Measurements from ENCODE around the gene BIVM. TPM values are rescaled to one million over a fixed set of nuclear protein-coding genes. Genes with fewer than 3 reads are reported as not detected.
A peak's percentile ranks its signal among the peaks of the same experiment; 100 is the strongest.

Gene BIVM
- total RNA-seq, 2 experiments from 2014 or later, result 9.7 to 11.6 TPM

GRCh38 chr13:102815788-102816187 lies 16.9 kb downstream of the BIVM start:
- H3K4me3 Mint-ChIP-seq, result no peak overlapping the region
- intact Hi-C loops (cut with DNase I, micrococcal nuclease), result no loop called here
- peaks cover 2% of the 10 kb centered on the region for H3K9me3 Mint-ChIP-seq (ENCODE audit: low read depth)
- DNase-seq (no peak), ATAC-seq (no peak)
- POLR2A ChIA-PET, result no interaction called here
- CTCF ChIA-PET, result interaction anchor here (1.4 kb wide), 1 partner anchor 11 kb away, joined by 3 read pairs; no protein-coding TSS in a partner anchor
- H3K27ac Mint-ChIP-seq, result no peak overlapping the region
- peaks cover 32% of the 10 kb centered on the region for H3K36me3 Mint-ChIP-seq (ENCODE audit: low read depth)
- H3K27me3 Mint-ChIP-seq, result no peaks in the 10 kb centered on the region
- peaks cover 16% of the 10 kb centered on the region for H3K4me1 Mint-ChIP-seq

DNA sequence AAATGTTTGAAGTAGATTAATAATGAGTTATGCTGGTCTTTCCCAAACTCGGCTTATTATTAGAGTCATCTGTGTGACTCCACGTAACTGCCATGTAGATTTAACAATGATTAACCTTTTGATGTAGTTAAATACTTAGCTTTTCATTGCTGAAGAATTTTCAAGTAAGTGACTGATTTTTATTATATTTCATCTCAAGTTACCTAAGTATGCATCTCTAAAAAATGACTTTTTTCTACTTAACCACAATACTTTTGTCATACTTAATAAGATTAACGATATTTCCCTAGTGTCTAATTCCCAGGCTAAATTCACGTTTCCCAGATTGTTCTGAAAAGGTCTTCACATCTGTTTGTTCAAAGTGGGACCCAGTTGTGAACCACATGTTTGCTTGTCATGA lies 17.8 kb downstream of the BIVM start:
- ChIA-PET POLR2A (no interaction called here), CTCF (no interaction called here)
- peaks cover 25% of the 10 kb centered on the region for H3K36me3 Mint-ChIP-seq (ENCODE audit: low read depth)
- intact Hi-C loops (cut with DNase I, micrococcal nuclease), result no loop called here
- DNase-seq, result no peak
- peaks cover 16% of the 10 kb centered on the region for H3K4me1 Mint-ChIP-seq
- no peak overlapping the region for H3K4me3 Mint-ChIP-seq
- H3K9me3 Mint-ChIP-seq (ENCODE audit: low read depth), result no peaks in the 10 kb centered on the region
- no peak overlapping the region for H3K27ac Mint-ChIP-seq
- no peaks in the 10 kb centered on the region for H3K27me3 Mint-ChIP-seq
- no peak for ATAC-seq

DNA sequence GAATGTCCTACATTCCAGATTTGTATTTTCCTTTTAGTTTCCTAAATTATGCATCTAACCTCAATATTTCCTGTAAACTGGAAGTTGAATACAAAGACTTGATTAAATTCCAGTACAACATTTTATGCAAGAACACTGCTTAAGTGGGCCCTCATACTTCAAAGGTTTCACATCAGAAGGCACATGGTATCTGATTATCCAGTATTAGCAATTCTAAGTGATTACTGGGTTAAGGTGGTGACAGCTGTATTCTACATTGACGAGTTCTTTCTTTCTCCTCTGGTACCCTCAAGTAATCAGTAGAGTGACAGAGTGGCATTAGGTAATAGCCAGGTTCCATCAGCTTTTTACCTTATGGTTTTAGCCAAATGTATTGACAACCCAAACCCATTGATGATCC lies 18.3 kb downstream of the BIVM start:
- H3K4me1 Mint-ChIP-seq, result peaks cover 15% of the 10 kb centered on the region
- peaks cover 25% of the 10 kb centered on the region for H3K36me3 Mint-ChIP-seq (ENCODE audit: low read depth)
- intact Hi-C loops (cut with DNase I, micrococcal nuclease), result no loop called here
- H3K4me3 Mint-ChIP-seq, result no peak overlapping the region
- H3K27ac Mint-ChIP-seq, result no peak overlapping the region
- POLR2A ChIA-PET, result no interaction called here
- H3K9me3 Mint-ChIP-seq (ENCODE audit: low read depth), result no peaks in the 10 kb centered on the region
- CTCF ChIA-PET, result no interaction called here
- H3K27me3 Mint-ChIP-seq, result no peaks in the 10 kb centered on the region
- ATAC-seq (no peak), DNase-seq (no peak)

DNA sequence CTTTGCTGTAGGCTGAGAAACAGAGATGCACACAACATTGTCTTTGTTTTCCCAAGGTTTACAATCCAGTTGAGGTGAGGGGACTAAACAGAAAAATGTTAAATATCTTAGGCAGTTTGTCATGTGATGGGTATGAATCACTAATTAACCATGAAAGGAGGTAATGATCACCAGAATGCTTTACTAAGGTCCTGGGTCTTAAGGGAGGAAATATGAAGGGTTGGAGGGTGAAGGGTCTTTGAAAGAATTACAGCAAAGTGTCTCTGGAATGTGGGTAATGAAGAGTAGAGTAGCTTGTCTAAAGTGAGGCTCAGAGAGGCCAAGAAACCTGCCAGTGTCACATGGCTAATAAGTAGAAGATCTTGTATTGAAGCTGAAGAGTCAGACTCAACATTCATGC lies 19.0 kb downstream of the BIVM start:
- ChIA-PET POLR2A (no interaction called here), CTCF (no interaction called here)
- intact Hi-C loops (cut with DNase I, micrococcal nuclease), result no loop called here
- no peak overlapping the region for H3K4me3 Mint-ChIP-seq
- H3K9me3 Mint-ChIP-seq (ENCODE audit: low read depth), result no peaks in the 10 kb centered on the region
- ATAC-seq, result no peak
- no peak overlapping the region for H3K27ac Mint-ChIP-seq
- no peaks in the 10 kb centered on the region for H3K27me3 Mint-ChIP-seq
- H3K36me3 Mint-ChIP-seq (ENCODE audit: low read depth), result peaks cover 29% of the 10 kb centered on the region
- H3K4me1 Mint-ChIP-seq, result peaks cover 11% of the 10 kb centered on the region
- no peak for DNase-seq

DNA sequence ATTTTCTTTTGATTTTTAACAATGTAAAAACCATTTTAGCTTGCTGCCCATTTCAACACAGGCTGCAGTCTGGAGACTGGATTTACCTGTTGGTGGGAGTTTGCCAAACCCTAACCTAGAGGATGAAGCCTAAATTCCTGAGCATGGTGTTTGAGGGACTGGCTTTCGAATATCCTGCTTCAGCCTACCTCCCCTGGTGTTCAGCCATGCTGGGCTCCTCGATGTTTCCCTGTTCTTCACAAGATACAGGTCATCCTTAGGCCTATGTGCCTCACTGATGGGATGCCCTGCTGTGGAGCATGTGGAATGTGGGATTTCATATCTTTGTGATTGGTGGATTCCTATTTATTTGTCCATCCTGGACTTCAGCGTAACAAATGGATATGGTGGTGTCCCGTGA lies 26.5 kb downstream of the BIVM start:
- no peak overlapping the region for H3K27ac Mint-ChIP-seq

GRCh38 chr13:102825921-102826706 lies 27.2 kb downstream of the BIVM start:
- Mint-ChIP-seq H3K27ac (no peak overlapping the region), H3K9me3 (ENCODE audit: low read depth) (no peaks in the 10 kb centered on the region), H3K4me3 (no peak overlapping the region), H3K4me1 (no peaks in the 10 kb centered on the region), H3K36me3 (ENCODE audit: low read depth) (peaks cover 23% of the 10 kb centered on the region), H3K27me3 (no peaks in the 10 kb centered on the region)
- intact Hi-C loops (cut with DNase I, micrococcal nuclease), result no loop called here
- no peak for DNase-seq
- POLR2A ChIA-PET, result no interaction called here
- ATAC-seq, result no peak
- CTCF ChIA-PET, result interaction anchor here (1.0 kb wide), 1 partner anchor 10 kb away, joined by 3 read pairs; no protein-coding TSS in a partner anchor

More for the DNA sequence above, 26.5 kb downstream of the BIVM start:
- Mint-ChIP-seq H3K27me3 (no peaks in the 10 kb centered on the region), H3K9me3 (ENCODE audit: low read depth) (no peaks in the 10 kb centered on the region), H3K4me1 (no peaks in the 10 kb centered on the region), H3K36me3 (ENCODE audit: low read depth) (peaks cover 23% of the 10 kb centered on the region), H3K4me3 (no peak overlapping the region)
- intact Hi-C loops (cut with DNase I, micrococcal nuclease), result no loop called here
- ChIA-PET POLR2A (no interaction called here), CTCF (no interaction called here)
- DNase-seq, result no peak
- ATAC-seq, result no peak

DNA sequence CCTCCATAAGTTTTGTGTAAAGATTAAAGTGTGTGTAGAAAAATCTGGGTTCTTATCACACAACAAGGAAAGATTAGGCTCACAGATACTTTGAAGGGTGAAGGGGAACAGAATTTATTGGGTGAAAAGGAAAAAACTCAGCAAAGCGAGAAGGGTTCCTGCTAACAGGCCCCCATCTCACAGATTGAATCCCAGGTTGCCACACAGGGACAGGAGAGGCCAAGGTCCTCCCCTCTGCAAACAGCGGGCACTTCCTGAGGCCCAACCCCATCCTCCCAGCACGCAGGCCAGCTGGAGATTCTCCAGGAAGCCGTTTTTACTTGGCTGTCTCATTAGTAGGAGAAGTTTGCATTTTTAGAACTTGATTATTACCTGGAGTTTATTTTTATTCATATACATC lies 31.7 kb downstream of the BIVM start:
- intact Hi-C loops (cut with DNase I, micrococcal nuclease), result no loop called here
- H3K36me3 Mint-ChIP-seq (ENCODE audit: low read depth), result peaks cover 14% of the 10 kb centered on the region
- POLR2A ChIA-PET, result no interaction called here
- H3K4me1 Mint-ChIP-seq, result no peaks in the 10 kb centered on the region
- H3K27me3 Mint-ChIP-seq, result no peaks in the 10 kb centered on the region
- no peak for ATAC-seq
- no peak overlapping the region for H3K27ac Mint-ChIP-seq
- CTCF ChIA-PET, result no interaction called here
- no peak for DNase-seq
- no peaks in the 10 kb centered on the region for H3K9me3 Mint-ChIP-seq (ENCODE audit: low read depth)
- no peak overlapping the region for H3K4me3 Mint-ChIP-seq

DNA sequence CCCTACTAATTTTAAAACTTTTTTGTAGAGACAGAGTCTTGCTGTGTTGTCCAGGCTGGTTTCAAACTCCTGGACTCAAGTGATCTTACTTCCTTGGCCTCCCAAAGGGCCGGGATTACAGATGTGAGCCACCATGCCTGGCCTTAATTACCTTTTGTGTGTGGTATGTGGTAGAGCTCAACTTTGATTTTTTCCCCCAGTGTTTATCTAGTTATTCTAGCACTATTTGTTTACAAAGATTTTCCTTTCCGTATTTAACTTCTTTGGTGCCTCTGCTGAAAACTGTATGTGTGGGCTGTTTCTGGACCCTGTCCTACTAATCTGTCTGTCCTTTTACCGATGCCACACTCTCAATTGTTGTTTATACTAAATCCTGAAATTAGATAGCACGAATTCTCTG lies 37.6 kb downstream of the BIVM start:
- no peaks in the 10 kb centered on the region for H3K27me3 Mint-ChIP-seq
- no peak overlapping the region for H3K27ac Mint-ChIP-seq
- no peaks in the 10 kb centered on the region for H3K4me1 Mint-ChIP-seq
- ChIA-PET CTCF (interaction anchor here (0.9 kb wide), 1 partner anchor 9 kb away, joined by 3 read pairs; the partner anchor contains the start of gene ERCC5), POLR2A (no interaction called here)
- no peak overlapping the region for H3K4me3 Mint-ChIP-seq
- DNase-seq (no peak), ATAC-seq (no peak)
- H3K9me3 Mint-ChIP-seq (ENCODE audit: low read depth), result no peaks in the 10 kb centered on the region
- intact Hi-C loops (cut with DNase I, micrococcal nuclease), result no loop called here
- peaks cover 6% of the 10 kb centered on the region for H3K36me3 Mint-ChIP-seq (ENCODE audit: low read depth)

GRCh38 chr13:102838273-102838672 lies 39.4 kb downstream of the BIVM start:
- ChIA-PET CTCF (interaction anchor here (0.7 kb wide), 1 partner anchor 207 kb away, joined by 3 read pairs; no protein-coding TSS in a partner anchor), POLR2A (no interaction called here)
- Mint-ChIP-seq H3K27ac (no peak overlapping the region), H3K27me3 (no peaks in the 10 kb centered on the region), H3K36me3 (ENCODE audit: low read depth) (peaks cover 6% of the 10 kb centered on the region), H3K4me1 (no peaks in the 10 kb centered on the region), H3K9me3 (ENCODE audit: low read depth) (no peaks in the 10 kb centered on the region), H3K4me3 (no peak overlapping the region)
- intact Hi-C loops (cut with DNase I, micrococcal nuclease), result no loop called here
- ATAC-seq (no peak), DNase-seq (no peak)

GRCh38 chr13:102838982-102839381 lies 40.1 kb downstream of the BIVM start:
- ChIA-PET CTCF (interaction anchor here (0.7 kb wide), 1 partner anchor 208 kb away, joined by 3 read pairs; no protein-coding TSS in a partner anchor), POLR2A (no interaction called here)
- no peak overlapping the region for H3K4me3 Mint-ChIP-seq
- H3K27me3 Mint-ChIP-seq, result no peaks in the 10 kb centered on the region
- H3K4me1 Mint-ChIP-seq, result no peaks in the 10 kb centered on the region
- DNase-seq (no peak), ATAC-seq (no peak)
- H3K27ac Mint-ChIP-seq, result no peak overlapping the region
- intact Hi-C loops (cut with DNase I, micrococcal nuclease), result no loop called here
- no peaks in the 10 kb centered on the region for H3K9me3 Mint-ChIP-seq (ENCODE audit: low read depth)
- peaks cover 6% of the 10 kb centered on the region for H3K36me3 Mint-ChIP-seq (ENCODE audit: low read depth)

DNA sequence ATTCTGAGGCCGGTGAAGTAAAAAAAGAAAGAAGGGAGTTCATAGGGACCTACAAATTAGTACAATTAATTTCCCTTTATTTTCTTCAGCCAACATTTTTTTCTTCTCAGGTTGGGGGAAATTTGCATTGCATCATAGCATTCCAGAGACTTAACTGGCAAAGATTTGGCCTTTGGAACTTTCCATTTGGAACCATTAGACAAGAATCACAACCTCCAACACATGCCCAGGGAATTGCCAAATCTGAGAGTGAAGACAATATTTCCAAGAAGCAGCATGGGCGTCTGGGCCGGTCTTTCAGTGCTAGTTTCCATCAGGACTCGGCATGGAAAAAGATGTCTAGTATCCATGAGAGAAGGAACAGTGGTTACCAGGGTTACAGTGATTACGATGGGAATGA lies 40.5 kb downstream of the BIVM start:
- intact Hi-C loops (cut with DNase I, micrococcal nuclease), result no loop called here
- POLR2A ChIA-PET, result no interaction called here
- DNase-seq (no peak), ATAC-seq (no peak)
- H3K4me1 Mint-ChIP-seq, result peaks cover 2% of the 10 kb centered on the region
- H3K27ac Mint-ChIP-seq, result no peak overlapping the region
- H3K9me3 Mint-ChIP-seq (ENCODE audit: low read depth), result no peaks in the 10 kb centered on the region
- H3K4me3 Mint-ChIP-seq, result no peak overlapping the region
- H3K36me3 Mint-ChIP-seq (ENCODE audit: low read depth), result peaks cover 5% of the 10 kb centered on the region
- CTCF ChIA-PET, result no interaction called here
- no peaks in the 10 kb centered on the region for H3K27me3 Mint-ChIP-seq

DNA sequence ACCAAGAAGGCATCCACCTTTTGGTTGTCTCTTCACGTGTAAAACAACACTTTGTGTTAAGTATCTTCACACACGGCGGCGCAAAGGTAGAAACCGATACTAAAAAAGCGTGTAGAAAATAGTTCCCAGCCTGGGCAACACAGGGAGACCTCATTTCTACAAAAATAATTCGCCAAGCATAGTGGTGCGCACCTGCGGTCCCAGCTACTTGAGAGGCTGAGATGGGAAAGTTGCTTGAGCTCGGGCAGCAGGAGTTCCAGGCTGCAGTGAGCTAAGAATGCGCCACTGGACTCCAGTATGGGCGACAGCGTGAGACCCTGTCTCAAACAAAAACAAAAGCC lies 46.3 kb downstream of the BIVM start:
- POLR2A ChIA-PET, result interaction anchor here (0.6 to 2.0 kb wide), 4 partner anchors 71 to 253 kb away, joined by 3 to 17 read pairs (median 7); partner anchors contain the start of genes TEX30 and TPP2
- intact Hi-C loops (cut with DNase I, micrococcal nuclease), result loop anchor here (1.0 to 10.0 kb wide), 7 partner anchors 45 to 451 kb away; partner anchors contain the start of genes TEX30 (in 2 of the 2), TPP2 (in 2 of the 2) and BIVM (in 1 of the 2)
- Mint-ChIP-seq H3K27ac (peak overlapping the region; percentile 98), H3K27me3 (no peaks in the 10 kb centered on the region), H3K4me3 (peak overlapping the region; percentile 99), H3K36me3 (ENCODE audit: low read depth) (peaks cover 6% of the 10 kb centered on the region), H3K9me3 (ENCODE audit: low read depth) (no peaks in the 10 kb centered on the region), H3K4me1 (peaks cover 27% of the 10 kb centered on the region)
- CTCF ChIA-PET, result interaction anchor here (0.6 to 2.7 kb wide), 8 partner anchors 9 to 1929 kb away, joined by 3 to 16 read pairs (median 4); no protein-coding TSS in a partner anchor
- no peak for DNase-seq
- peak; percentile 17 for ATAC-seq
